Gastroesophageal sphincter (tissue), 4 donors: ENCODE data around the gene KCNK18. TPM values are rescaled to one million over a fixed set of nuclear protein-coding genes. Genes with fewer than 3 reads are reported as not detected.

ENCODE experiments used
- ATAC-seq: fragments of 150-250 bp; one replicate; pipeline ENCODE4 v1.9.1; 2016; ENCODE audit warnings: mild to moderate bottlenecking, moderate library complexity
- H3K27ac ChIP-seq, 4 donors: fragments of 200-600 bp; sonication (generic) in 3 of 4; 1 replicate in 3 of 4; 2 replicates in 1 of 4; pipeline ENCODE4 v1.5.1; 2016 to 2019
- H3K27me3 ChIP-seq: fragments of 200-600 bp; sonication (generic); one replicate; pipeline ENCODE4 v1.5.1; 2019
- H3K36me3 ChIP-seq, 2 donors: fragments of 200-600 bp; sonication (generic); one replicate each; pipeline ENCODE4 v1.5.1; 2019; ENCODE audit warnings: control low read depth in 1 of 2
- H3K4me1 ChIP-seq, 3 donors: fragments of 200-600 bp; sonication (generic); 1 replicate in 2 of 3; 2 replicates in 1 of 3; pipeline ENCODE4 v1.5.1; 2016 to 2019; ENCODE audit warnings: control low read depth in 2 of 3
- H3K4me3 ChIP-seq, 2 donors: fragments of 200-600 bp; sonication (generic); one replicate each; pipeline ENCODE4 v1.5.1; 2019; ENCODE audit warnings: mild to moderate bottlenecking in 1 of 2, moderate library complexity in 1 of 2
- H3K9me3 ChIP-seq, 3 donors: fragments of 200-600 bp; sonication (generic); one replicate each; pipeline ENCODE4 v1.5.1; 2017 to 2019; ENCODE audit warnings: control low read depth in 2 of 3
- EP300 ChIP-seq: sonication (generic); formaldehyde crosslinking; IDR thresholded peaks from one replicate; pipeline ENCODE4 v1.6.1; 2017; ENCODE audit warnings: antibody characterized with exemption, mild to moderate bottlenecking
- POLR2A ChIP-seq, 2 donors: fragments of 450-650 bp; IDR thresholded peaks; one replicate each; pipeline ENCODE4 v1.6.1; 2017; ENCODE audit warnings: antibody characterized with exemption in 2 of 2, mild to moderate bottlenecking in 2 of 2, moderate library complexity in 1 of 2
- POLR2AphosphoS5 ChIP-seq: sonication (generic); formaldehyde crosslinking; IDR thresholded peaks from one replicate; pipeline ENCODE4 v1.6.1; 2017; ENCODE audit warnings: antibody characterized with exemption
- WGBS, 2 donors: methylation state at CpG; one replicate each; pipeline ENCODE4 v1.1.5; 2018; ENCODE audit warnings: low coverage in 1 of 2; 5-methylcytosine and 5-hydroxymethylcytosine counted together
- total RNA-seq, 4 donors: library from RNA; depleted of rRNA; stranded (reverse); fragments of >200 nt; gene quantifications; one replicate each; pipeline ENCODE4 v1.1.0, GENCODE V29; 2016
- TF ChIP-seq, protein P1 (sequence below), 4 experiments: fragments of 200-600 bp in 2 of 4; fragments of 450-650 bp in 2 of 4; sonication (generic) in 1 of 4; IDR thresholded peaks; one replicate each; pipeline ENCODE4 v1.5.1; 2017 to 2019; ENCODE audit warnings: antibody characterized with exemption in 4 of 4, mild to moderate bottlenecking in 2 of 4, moderate library complexity in 2 of 4

The KCNK18 gene
- total RNA-seq, 4 donors from 2014 or later, result not detected

DNA sequence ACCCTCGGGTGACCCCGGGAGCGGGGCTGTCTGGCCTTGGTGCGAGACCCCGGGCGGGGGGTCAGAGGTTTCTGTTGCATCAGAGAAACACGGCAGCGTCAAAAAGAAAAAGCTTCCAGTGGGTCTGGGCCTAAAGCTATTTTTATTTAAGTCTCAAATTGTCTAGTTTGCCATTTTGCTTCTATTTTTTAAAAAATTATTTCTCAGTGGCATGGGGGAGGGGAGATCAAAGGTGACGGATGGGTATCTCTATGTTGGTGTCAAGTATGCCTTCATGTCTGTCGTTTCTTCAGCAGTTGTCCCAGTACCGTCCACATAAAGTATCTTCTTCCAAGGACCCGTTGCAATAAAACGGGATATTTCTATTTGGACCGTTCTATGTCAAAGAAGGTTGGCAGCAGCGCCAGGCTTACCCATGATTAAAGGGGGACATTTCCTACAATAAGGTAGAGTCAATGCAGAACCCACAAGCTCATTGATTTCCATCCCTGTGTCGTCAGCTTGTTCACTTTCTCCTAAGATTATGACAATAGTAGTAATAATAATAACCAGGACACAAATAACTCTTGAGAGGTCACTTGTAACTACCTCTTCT lies 33.2 kb upstream of the KCNK18 start:
- TF ChIP-seq POLR2A (IDR thresholded peaks at IDR 0.05) (no peak), POLR2AphosphoS5 (no peak), EP300 (no peak)
- TF ChIP-seq, protein P1, sequence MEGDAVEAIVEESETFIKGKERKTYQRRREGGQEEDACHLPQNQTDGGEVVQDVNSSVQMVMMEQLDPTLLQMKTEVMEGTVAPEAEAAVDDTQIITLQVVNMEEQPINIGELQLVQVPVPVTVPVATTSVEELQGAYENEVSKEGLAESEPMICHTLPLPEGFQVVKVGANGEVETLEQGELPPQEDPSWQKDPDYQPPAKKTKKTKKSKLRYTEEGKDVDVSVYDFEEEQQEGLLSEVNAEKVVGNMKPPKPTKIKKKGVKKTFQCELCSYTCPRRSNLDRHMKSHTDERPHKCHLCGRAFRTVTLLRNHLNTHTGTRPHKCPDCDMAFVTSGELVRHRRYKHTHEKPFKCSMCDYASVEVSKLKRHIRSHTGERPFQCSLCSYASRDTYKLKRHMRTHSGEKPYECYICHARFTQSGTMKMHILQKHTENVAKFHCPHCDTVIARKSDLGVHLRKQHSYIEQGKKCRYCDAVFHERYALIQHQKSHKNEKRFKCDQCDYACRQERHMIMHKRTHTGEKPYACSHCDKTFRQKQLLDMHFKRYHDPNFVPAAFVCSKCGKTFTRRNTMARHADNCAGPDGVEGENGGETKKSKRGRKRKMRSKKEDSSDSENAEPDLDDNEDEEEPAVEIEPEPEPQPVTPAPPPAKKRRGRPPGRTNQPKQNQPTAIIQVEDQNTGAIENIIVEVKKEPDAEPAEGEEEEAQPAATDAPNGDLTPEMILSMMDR (IDR thresholded peaks at IDR 0.05), result no peak
- Histone ChIP-seq H3K36me3 (no peaks in the 10 kb centered on the region), H3K4me1 (peaks cover 0 to 61% (median 32%) of the 10 kb centered on the region in 3 donors), H3K27me3 (peaks cover 100% of the 10 kb centered on the region), H3K9me3 (no peaks in the 10 kb centered on the region), H3K4me3 (no peak overlapping the region), H3K27ac (no peak overlapping the region)
- WGBS, 2 donors, result 27 to 41% methylated on average over 8 to 16 of the region's 16 CpGs
- no peak for ATAC-seq

DNA sequence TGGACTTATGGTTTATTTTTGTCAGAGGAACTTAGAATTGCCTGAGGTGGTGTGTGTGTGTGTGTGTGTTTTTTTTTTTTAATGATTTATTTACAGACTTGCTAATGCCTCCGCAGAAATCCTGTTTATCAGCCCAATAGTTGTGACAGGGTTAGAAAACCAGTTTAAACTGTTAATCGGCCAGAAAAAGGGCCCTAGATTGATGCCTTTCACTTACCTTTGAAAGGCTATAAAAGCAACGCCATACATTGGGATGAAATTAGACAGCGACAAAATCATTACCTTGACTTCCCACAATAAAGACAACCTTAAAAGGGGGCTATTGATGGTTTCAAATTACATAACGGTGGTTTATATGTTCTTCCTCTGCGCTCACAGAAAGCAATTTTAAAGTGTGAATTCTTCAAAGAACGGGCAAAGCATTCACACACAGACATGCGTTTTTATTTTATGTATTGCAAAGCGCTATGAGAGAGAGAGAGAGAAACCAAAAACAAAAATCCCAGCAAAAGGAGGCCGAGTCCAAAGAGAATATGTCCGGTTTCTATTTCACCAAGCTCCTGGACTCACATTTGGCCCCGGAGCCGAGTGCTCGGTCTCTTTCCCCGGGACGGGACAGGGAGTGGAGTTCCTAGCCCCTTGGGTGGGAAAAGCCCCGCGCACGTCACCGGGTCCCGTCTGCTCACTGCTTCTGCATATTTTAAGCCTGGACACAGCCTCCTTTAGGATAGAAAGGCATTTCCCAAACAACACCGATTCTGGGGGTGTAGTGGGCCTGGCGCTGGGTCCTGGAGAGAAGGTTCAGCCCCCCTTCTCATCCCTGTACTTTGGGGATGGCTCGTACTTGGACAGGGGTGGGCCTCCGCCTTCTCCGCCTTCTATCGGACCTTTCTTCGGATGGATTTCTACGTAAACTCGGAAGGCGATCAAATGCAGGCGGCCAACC lies 32.4 kb upstream of the KCNK18 start:
- peak overlapping the region in 1 of 2 donors; percentile 36 for H3K4me3 ChIP-seq
- H3K27ac ChIP-seq, result no peak overlapping the region
- peaks cover 0 to 61% (median 32%) of the 10 kb centered on the region in 3 donors for H3K4me1 ChIP-seq
- ATAC-seq, result no peak
- H3K9me3 ChIP-seq, result no peaks in the 10 kb centered on the region
- TF ChIP-seq EP300, result no peak
- TF ChIP-seq, protein P1 (IDR thresholded peaks at IDR 0.05), result no peak
- no peak for TF ChIP-seq POLR2A (IDR thresholded peaks at IDR 0.05)
- no peak for TF ChIP-seq POLR2AphosphoS5
- H3K36me3 ChIP-seq, result no peaks in the 10 kb centered on the region
- 3 to 12% methylated on average over 16 to 30 of the region's 32 CpGs for WGBS, 2 donors
- peaks cover 100% of the 10 kb centered on the region for H3K27me3 ChIP-seq

DNA sequence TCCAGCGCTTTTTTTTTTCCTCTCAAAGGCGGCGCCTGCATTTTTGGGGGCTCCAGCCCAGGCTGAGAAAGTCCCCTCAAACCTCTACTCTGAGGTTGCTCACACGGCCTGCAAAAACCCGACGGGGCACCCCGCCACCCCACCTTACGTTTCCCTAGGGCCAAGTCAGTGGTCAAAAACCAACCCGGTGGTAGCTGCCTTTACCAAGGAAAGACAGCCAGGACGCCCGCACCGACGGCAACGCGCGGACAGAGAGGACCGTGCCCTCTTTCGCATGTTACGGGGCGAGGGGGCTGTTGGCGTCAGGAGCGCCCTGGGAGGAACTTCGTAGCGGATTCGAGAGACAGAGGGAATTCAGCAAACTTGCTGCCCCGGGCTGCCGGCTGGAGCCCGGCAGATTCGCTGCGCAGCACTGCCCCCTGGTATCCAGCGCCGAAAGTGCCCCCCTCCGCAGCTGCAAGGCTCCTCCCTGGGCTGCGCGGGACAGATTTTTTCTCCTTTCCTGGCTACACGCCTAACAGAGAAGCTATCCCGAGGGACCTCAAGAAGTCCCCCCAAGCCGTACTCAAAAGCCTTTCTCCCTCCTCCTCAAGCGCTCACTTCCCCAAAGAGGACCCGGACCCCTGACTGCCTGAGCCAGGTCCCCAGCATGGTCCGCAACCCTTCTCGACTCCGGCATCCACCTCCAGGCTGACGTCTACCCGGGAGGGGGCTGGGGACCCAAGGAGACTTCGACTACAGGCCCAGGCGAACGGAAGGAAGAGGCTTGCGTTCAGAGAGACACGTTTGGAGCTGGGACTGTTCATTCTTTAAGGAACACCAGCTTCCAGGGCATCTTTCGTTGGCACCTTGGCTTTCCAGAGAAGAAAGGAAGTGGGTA lies 31.5 kb upstream of the KCNK18 start:
- H3K4me3 ChIP-seq, result peak overlapping the region in 1 of 2 donors; percentile 36
- ATAC-seq, result no peak
- no peaks in the 10 kb centered on the region for H3K9me3 ChIP-seq
- H3K27me3 ChIP-seq, result peaks cover 100% of the 10 kb centered on the region
- H3K27ac ChIP-seq, result no peak overlapping the region
- WGBS, 2 donors, result 0 to 2% methylated on average over 1 to 9 of the region's 51 CpGs
- H3K36me3 ChIP-seq, result no peaks in the 10 kb centered on the region
- peaks cover 0 to 61% (median 32%) of the 10 kb centered on the region in 3 donors for H3K4me1 ChIP-seq
- TF ChIP-seq, protein P1 (IDR thresholded peaks at IDR 0.05), result peak in 2 of 4 experiments; percentile 6 to 66
- no peak for TF ChIP-seq EP300

DNA sequence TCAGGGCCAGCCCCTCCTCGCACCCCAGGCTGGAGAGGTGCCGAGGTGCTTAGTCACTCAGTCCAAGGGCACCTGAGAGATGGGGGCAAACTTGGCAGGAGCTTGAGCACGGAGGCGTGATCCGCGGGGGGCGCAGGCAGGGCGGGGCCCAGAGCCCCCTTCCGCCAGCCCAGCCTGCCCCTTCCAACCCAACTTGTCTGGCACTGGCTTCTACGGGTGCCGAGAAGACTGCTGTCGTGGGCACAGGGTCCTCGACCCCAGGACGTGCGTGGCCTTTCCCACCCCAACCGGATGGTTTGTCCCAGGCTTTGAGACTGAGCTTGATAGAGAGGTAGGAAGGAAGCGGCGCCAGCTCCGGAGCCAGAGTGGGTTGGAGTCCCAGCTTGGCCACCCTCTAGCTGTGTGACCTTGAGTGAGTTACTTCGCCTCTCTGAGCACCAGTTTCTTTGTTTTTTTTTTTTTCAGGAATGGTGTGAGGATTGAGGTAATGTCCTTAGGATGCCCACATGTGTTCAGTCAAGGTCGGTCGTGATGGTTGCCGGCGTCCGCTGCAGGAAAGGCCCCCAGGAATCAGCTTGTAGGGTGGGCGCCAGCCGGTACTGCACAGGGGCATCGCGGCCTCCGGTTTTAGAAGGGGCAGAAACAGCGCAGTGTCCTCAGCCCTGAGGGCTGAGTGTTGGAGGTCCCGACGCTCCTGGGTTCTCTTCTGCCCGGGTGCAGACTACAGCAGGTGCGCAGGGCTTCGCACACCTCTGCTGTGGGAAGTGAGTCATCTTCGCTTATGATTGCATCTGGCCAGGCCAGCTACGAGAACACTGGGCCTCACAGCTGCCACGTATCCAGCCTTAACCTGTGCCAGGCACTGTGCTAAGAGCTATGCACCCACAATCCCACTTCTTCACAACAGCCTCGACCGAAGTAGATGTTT lies 30.6 kb upstream of the KCNK18 start:
- Histone ChIP-seq H3K27ac (no peak overlapping the region), H3K4me1 (peaks cover 0 to 61% (median 32%) of the 10 kb centered on the region in 3 donors), H3K27me3 (peaks cover 100% of the 10 kb centered on the region), H3K4me3 (no peak overlapping the region), H3K9me3 (no peaks in the 10 kb centered on the region), H3K36me3 (no peaks in the 10 kb centered on the region)
- WGBS, 2 donors, result 13 to 14% methylated on average over 9 to 10 of the region's 41 CpGs
- TF ChIP-seq, protein P1 (IDR thresholded peaks at IDR 0.05), result no peak
- no peak for TF ChIP-seq EP300
- TF ChIP-seq POLR2AphosphoS5, result no peak
- no peak for TF ChIP-seq POLR2A (IDR thresholded peaks at IDR 0.05)
- ATAC-seq, result no peak
